NCI-H226 (cell line): ENCODE measurements around the gene CCDC142.

Source experiments
- DNase-seq: peaks from one replicate; pipeline ENCODE4 v3.0.0-alpha.2; 2015

Gene CCDC142

GRCh38 chr2:74513605-74514367 lies 31.0 kb upstream of the CCDC142 start:
- DNase-seq, result no peak

- no peak for DNase-seq
Observed at GRCh38 chr2:74512744-74513604, 30.2 kb upstream of the CCDC142 start.

GRCh38 chr2:74511104-74511989 lies 28.5 kb upstream of the CCDC142 start:
- no peak for DNase-seq

GRCh38 chr2:74510272-74510671 lies 27.5 kb upstream of the CCDC142 start:
- DNase-seq, result no peak

- DNase-seq, result no peak
Observed at GRCh38 chr2:74507926-74508520, 25.2 kb upstream of the CCDC142 start.

DNA sequence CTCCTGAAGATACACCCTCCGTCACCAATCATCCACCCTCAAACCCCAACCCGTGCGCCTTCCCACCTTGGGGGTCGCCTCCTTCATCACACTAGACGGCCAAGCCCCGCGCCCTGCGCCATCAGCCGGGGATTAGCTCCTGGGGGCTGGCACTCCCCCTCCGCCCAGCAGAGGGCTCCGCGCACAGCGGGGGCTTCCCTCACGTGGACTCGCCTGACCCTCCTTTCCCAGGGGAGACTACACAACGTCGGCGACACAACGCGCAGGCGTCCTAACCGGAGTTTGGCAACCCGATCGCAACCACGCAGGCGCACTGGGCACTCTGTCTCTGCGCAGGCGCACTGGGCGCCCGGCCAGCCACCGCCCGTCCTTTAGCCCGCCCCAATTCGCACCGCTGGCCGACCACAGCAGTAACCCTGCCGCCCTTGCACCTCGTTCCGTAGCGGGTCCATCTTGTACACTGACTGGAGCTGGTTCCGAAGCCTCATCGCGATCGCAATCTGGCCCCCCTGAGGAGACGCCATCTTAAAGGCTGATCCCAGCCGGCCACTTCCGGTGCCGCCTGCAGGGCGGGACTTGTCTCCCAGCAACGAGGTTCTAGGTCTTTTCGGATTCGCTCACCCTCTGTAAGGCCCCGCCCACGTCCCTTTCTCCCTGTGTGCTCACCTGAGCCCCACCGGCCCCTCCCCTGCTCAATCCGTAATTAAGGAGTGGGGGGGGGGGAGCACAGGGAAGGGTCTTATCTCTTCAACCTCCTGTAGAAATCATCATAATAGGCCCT lies 24.5 kb upstream of the CCDC142 start, which contains the start of gene PCGF1:
TSS of gene PCGF1 (minus strand) at position 551 of the 781 bp plus-strand sequence. CDS start at position 524, 27 bp downstream.
- DNase-seq, result peak; percentile 95

DNA sequence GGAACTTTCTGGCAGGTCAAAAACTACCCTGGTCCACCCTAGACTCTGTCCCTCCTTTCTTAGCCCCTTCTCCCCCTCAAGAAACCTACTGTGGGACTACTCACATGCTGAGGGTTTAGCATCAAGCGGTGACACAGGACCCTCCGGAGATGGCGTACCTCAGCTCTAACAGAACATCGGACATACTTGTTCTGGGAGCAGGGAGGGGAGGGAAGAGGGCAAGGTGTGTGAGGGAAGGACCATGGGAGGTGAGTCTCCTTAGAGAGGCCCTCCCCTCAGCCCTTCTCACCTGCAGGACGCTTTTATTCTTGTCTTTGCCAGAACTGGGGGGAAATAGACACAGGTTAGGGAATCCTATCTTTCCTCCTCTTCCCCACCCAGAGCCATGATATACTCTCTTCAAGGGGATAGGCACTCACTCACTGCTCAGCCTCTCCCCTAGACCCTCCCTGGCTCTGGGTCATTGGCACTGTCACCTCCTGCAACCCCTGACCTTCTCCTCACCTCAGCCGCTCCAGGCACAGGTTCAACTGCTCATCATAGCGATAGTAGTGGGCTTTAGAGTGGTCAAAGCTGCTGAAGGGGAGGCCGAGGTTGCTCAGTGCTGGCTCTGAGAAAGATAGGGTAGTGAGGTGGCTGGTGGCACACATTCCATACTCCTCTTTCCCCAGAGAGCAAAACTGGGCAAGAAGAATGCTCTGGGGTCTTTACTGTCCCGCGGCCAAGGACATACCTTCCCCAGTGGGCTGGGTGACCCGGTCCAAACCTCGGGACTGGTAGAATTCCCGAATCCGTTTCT lies 22.8 kb upstream of the CCDC142 start:
- DNase-seq, result no peak

DNA sequence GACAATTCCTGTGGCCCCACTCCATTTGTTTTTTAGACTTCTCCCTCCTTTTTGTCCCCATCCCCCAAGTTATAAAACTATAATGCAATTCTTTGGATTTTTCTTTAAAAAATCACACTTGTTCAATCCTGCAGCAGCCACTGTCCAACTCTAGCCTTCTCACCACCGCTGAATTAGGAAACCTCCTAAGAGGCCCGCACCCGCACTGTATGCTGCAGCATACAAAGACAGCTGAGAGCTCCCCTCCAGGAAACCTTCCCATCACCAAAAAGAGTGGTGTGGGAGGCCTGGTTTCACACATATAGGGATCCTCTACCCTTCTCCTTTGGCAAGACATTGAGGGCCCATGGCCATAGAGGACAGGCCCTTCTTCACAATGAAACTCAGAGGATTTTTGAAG lies 21.8 kb upstream of the CCDC142 start:
- DNase-seq, result no peak

GRCh38 chr2:74503506-74504475 lies 21.0 kb upstream of the CCDC142 start:
- no peak for DNase-seq

DNA sequence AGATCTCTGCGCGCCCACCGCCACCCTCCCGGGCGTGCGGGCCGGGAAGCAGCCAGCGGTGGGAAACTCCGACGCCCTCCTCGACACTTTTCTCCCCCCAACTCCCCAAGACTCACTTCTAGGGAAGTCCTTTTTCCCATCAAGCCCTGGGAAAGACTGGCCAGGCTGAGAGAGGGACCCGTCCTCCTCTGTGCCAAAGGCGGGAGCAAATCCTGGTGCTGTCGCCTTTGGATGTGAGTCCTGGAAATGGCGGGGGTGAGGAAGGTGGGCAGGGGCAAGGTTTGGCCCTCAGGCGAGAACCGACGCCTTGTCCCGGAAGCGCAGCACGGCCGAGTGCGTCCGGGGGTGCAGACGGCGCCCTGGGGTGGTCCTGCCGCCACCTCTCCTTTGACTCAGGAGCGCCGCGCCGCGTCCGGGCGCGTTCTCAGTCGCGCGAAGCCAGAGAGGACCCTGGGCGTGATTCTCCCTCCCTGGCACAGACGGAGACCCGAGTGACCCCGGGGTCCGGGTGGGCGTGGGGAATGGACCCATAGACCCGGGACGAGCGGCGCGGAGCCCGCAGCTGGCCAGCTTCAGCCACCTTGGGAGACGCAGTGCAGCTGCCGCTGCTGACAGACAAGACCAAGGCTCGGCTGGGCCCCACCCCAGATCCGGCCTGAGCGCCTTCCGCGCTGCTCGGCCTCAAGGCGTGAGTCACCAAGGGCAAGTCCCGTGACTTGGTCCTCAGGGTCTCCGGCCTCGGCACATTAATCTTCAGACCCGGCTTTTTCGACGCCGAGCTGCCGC lies 20.1 kb upstream of the CCDC142 start:
- DNase-seq, result peak; percentile 87

DNA sequence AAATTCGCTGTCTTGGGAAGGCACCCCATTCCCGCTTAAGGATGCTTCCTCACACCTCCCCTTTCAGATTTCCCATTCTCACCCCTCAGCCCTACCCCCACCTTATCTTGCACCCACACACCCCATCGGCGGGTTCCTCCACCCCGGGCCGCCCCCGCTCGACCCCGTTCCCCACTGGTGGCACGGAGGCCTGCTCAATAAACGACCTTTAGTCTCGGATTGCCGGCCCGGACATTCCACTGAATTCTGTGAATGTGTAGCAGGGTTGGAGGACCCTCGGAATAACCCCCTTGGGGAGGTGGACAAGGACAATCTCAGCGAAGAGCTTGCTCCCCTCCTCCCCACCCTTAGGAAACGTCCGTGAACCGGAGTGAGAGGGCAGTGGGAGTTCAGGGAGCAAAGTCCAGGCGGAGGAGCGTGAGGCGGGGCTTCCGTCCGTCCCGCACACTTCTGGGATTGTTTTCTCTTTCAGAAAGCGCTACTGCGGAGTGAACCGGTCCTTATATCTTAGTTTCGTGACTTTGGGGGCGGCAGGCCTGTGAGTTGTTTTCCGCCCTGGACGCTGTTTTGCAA lies 19.4 kb upstream of the CCDC142 start:
- no peak for DNase-seq

DNA sequence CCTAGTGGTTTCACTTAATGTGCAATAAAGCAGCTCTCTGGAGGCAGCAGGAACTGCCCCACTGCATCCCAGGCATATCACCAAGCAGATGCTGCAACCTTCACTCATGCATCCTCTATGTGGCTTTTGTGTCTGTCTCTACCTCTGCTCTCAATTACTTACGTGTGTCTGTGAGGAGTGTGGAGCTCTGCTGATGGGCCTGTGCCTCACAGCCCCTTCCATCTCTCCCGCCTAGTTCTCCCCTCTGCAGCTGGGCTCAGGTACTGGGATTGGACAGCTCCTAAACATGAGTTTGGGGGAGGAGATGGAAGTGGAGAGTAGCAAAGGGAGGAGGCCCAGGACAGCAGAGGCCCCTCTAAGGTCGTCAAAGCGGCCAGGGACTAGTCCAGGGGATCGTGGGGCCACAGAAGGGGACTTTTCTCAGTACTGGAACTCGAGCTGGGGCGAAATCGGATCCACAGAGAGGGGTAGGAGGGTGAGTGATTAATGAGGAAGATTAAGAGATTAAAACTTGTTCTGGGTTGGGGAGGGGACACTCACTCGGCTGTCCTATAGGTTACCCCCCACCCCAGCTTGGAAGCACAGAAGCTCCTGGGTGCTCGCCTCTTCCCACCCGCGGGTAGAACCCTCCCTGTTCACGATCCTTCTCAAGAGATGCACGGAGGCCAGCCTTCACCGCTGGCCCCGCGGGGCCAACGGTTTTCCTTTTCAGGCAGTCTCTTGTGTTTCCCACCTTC lies 18.7 kb upstream of the CCDC142 start:
- DNase-seq, result no peak

DNA sequence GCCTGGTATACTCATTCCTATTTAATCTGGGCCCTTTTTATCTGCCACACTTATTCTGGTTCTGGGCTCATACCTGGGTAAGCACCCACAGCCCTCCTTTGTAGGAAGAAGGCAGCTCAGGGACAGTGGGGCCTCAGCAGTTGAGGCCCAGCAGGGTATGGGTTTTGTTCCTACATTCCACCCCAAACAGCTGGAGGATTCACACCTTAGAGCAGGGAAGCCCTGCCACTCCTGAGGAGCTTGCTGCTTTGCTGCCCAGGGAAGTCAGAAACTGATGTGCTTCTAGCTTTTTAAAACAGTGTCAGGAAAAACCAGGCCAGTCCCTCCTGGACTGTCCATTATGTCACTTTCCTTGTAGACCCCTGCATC lies 17.8 kb upstream of the CCDC142 start:
- DNase-seq, result no peak

- DNase-seq, result no peak
Observed at GRCh38 chr2:74499940-74500577, 17.3 kb upstream of the CCDC142 start.

DNA sequence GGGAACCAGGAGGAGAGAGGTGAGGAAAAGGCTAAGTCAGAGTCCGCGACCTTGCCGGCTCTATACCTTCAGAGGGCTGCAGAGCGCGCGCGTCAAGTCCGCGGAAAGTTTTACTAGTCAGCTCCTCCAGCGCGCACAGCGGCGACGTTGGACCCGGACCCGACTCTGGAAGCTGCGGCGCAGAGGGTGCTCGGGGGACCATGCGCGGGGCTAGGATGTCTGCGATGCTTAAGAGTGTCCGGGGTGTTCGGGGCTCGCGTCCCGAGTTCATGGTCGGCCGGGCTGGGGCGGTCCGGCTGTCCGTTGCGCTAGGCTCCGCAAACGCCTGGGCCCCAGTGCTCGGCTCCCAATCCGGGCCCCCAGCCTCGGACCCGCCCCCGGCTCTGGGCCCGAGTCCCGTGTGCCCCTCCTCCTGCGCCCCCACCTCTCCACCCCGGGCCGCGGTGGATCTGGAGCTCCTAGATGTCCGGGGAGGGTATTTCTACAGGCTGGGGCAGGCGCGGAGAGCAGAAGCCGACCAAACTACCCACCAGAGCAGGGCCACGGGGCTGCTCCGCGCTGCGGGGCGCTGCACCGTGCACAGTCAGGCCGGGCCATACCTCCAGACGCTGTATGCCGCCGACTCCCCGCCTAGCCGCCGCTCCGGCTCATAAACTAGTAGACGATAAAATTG lies 16.6 kb upstream of the CCDC142 start, which contains the start of gene LBX2:
TSS of gene LBX2 (minus strand) at position 337 of the 673 bp plus-strand sequence. CDS start at position 271, 66 bp downstream.
- DNase-seq, result no peak

GRCh38 chr2:74498500-74499266 lies 15.9 kb upstream of the CCDC142 start:
- no peak for DNase-seq
